Natural killer cell (primary cell): ENCODE data around the gene DACT3. TPM values are rescaled to one million over a fixed set of nuclear protein-coding genes. Genes with fewer than 3 reads are reported as not detected.
A peak's percentile ranks its signal among the peaks of the same experiment; 100 is the strongest.

ENCODE experiments used
- ATAC-seq, 3 donors: fragments of 150-1000 bp in 2 of 3; fragments of 200-7000 bp in 1 of 3; cut with Tn5 transposase; 1 replicate in 1 of 3; 2 replicates in 2 of 3; pipeline ENCODE4 v1.10.0; 2021; ENCODE audit warnings: mild to moderate bottlenecking in 2 of 3, moderate library complexity in 2 of 3
- DNase-seq, 2 donors: peaks; one replicate each; pipeline versions ENCODE4 v3.0.0 to v3.0.0-alpha.2; 2013 to 2021; ENCODE audit warnings: mixed read lengths in 1 of 2
- H3K27ac ChIP-seq: one replicate; pipeline ENCODE4 v1.5.1; 2013; ENCODE audit warnings: mild to moderate bottlenecking, low read length
- H3K27me3 ChIP-seq: one replicate; pipeline ENCODE4 v1.6.1; 2013; ENCODE audit warnings: low read length; ENCODE audit not compliant: control insufficient read depth, insufficient read depth
- H3K36me3 ChIP-seq: one replicate; pipeline ENCODE4 v1.6.1; 2013; ENCODE audit warnings: low read length; ENCODE audit not compliant: control insufficient read depth, insufficient read depth
- H3K4me1 ChIP-seq: one replicate; pipeline ENCODE4 v1.6.1; 2013; ENCODE audit warnings: low read length; ENCODE audit not compliant: control insufficient read depth, insufficient read depth
- H3K4me3 ChIP-seq: one replicate; pipeline ENCODE4 v1.5.1; 2013; ENCODE audit warnings: low read length
- H3K9me3 ChIP-seq: one replicate; pipeline ENCODE4 v1.6.1; 2013; ENCODE audit warnings: low read length; ENCODE audit not compliant: control insufficient read depth, insufficient read depth
- H3K27ac Mint-ChIP-seq, 2 donors: one replicate each; pipeline ENCODE4 v1.8.0; 2022; ENCODE audit warnings: mild to moderate bottlenecking in 2 of 2, mixed read lengths in 2 of 2, moderate library complexity in 1 of 2
- H3K27me3 Mint-ChIP-seq, 2 donors: one replicate each; pipeline ENCODE4 v1.8.0; 2022; ENCODE audit warnings: low read depth in 2 of 2, mixed read lengths in 2 of 2
- H3K36me3 Mint-ChIP-seq: one replicate; pipeline ENCODE4 v1.8.0; 2022; ENCODE audit warnings: mixed read lengths
- H3K4me1 Mint-ChIP-seq, 2 donors: one replicate each; pipeline ENCODE4 v1.8.0; 2022; ENCODE audit warnings: mixed read lengths in 2 of 2
- H3K4me3 Mint-ChIP-seq: one replicate; pipeline ENCODE4 v1.8.0; 2022; ENCODE audit warnings: mild to moderate bottlenecking, moderate library complexity, mixed read lengths
- H3K9me3 Mint-ChIP-seq, 2 donors: one replicate each; pipeline ENCODE4 v1.8.0; 2022; ENCODE audit warnings: mixed read lengths in 2 of 2
- CTCF ChIP-seq: fragments of 200-600 bp; IDR thresholded peaks from one replicate; pipeline ENCODE4 v1.8.0; 2022; ENCODE audit warnings: antibody characterized with exemption
- WGBS: methylation state at CpG from one replicate; pipeline ENCODE4 v1.1.7; 2013; ENCODE audit warnings: missing lambda C conversion rate; ENCODE audit not compliant: insufficient coverage; 5-methylcytosine and 5-hydroxymethylcytosine counted together
- intact Hi-C: fragments of 100-400 bp; cut with micrococcal nuclease; formaldehyde crosslinking; loops from one replicate; pipeline ENCODE4 v1.14.2; 2022
- total RNA-seq, 4 donors: library from RNA; stranded (reverse); fragments of 120-200 nt in 1 of 4; gene quantifications; one replicate each; pipeline versions ENCODE4 v1.2.3 to v1.2.4, GENCODE V29; 2013 to 2022

DACT3 gene
- total RNA-seq, 3 donors from 2014 or later (not counting 1 experiment from before 2014, with no cell fraction given): 0.14 to 0.20 TPM; not detected in 1

GRCh38 chr19:46637224-46637623 lies 23.8 kb downstream of the DACT3 start:
- Mint-ChIP-seq H3K9me3 (no peaks in the 10 kb centered on the region), H3K4me3 (no peak overlapping the region), H3K4me1 (peaks cover 0 to 12% of the 10 kb centered on the region in 2 donors), H3K36me3 (no peaks in the 10 kb centered on the region), H3K27ac (no peak overlapping the region), H3K27me3 (peaks cover 24 to 27% of the 10 kb centered on the region in 2 donors)
- intact Hi-C loops: no loop called here
- Histone ChIP-seq H3K4me1 (peaks cover 46% of the 10 kb centered on the region), H3K27ac (no peak overlapping the region), H3K9me3 (no peaks in the 10 kb centered on the region), H3K27me3 (peaks cover 36% of the 10 kb centered on the region), H3K36me3 (no peaks in the 10 kb centered on the region), H3K4me3 (no peak overlapping the region)
- WGBS: 89% methylated on average over 14 of the region's 14 CpGs
- DNase-seq (peak in 1 of 2 donors; percentile 37), ATAC-seq (no peak)
- TF ChIP-seq CTCF: no peak

DNA sequence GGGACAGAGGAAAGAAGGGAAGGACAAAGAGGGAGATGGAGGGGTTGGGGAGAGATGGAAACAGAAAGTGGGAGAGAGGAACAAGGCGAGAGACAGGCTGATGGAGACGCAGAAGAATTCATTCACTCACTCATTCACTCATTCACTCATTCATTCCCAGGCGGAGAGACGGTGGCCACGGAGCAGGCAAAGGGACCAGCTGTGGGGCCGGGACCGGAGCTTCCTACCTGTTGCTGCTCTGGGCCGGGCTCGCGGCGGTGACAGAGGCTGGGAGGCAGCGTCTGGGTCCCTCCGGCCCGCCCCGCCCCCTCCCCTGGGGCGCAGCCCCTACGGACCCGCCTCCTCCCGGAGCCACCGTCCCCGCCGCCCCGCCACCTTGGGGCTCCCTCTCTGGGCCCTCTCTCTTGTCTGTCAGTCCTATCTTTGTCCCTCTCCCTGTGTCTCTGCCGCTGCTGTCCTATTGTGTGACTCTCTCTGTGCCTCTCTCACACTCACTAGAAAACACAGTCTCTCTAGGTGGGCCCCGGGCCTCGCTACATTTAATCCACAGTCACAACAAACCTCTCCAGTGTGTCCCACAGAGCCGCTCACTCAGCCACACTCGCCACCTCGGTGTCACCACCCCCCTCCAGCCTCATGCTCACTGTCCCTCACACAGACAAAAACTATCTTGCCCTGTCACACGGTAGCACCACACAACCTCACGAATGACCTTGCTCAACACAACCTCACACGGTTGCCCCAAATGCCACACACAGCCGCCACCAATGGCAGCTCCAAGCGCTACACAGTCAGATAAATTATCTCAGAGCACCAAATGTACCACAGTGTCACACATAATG lies 24.8 kb downstream of the DACT3 start, which contains the start of gene GNG8:
TSS of gene GNG8 (minus strand) at position 283 of the 842 bp plus-strand sequence. CDS start 1,520 bp downstream, outside the sequence.
- no peak within 1 kb of the TSS for H3K27ac ChIP-seq
- ATAC-seq: no peak
- no peak for TF ChIP-seq CTCF
- H3K36me3 ChIP-seq: no peaks in the 10 kb centered on the region
- H3K27me3 Mint-ChIP-seq: peaks cover 24 to 28% of the 10 kb centered on the region in 2 donors
- H3K36me3 Mint-ChIP-seq: no peaks in the 10 kb centered on the region
- H3K4me1 ChIP-seq: peaks cover 46% of the 10 kb centered on the region
- H3K9me3 ChIP-seq: no peaks in the 10 kb centered on the region
- DNase-seq: peak in 1 of 2 donors; percentile 60
- WGBS: 23% methylated on average over 34 of the region's 34 CpGs
- no peaks in the 10 kb centered on the region for H3K9me3 Mint-ChIP-seq
- H3K27ac Mint-ChIP-seq: no peak within 1 kb of the TSS
- peaks cover 36% of the 10 kb centered on the region for H3K27me3 ChIP-seq
- intact Hi-C loops: no loop called here
- no peak within 1 kb of the TSS for H3K4me3 ChIP-seq
- peak within 1 kb of the TSS; percentile 50 for H3K4me3 Mint-ChIP-seq
- peaks cover 0 to 12% of the 10 kb centered on the region in 2 donors for H3K4me1 Mint-ChIP-seq

- Histone ChIP-seq H3K27ac (no peak overlapping the region), H3K4me1 (peaks cover 41% of the 10 kb centered on the region), H3K9me3 (no peaks in the 10 kb centered on the region), H3K27me3 (peaks cover 26% of the 10 kb centered on the region), H3K4me3 (no peak overlapping the region), H3K36me3 (no peaks in the 10 kb centered on the region)
- ATAC-seq (no peak), DNase-seq (no peak)
- peak overlapping the region; percentile 41 for H3K4me3 Mint-ChIP-seq
- H3K4me1 Mint-ChIP-seq: peaks cover 0 to 12% of the 10 kb centered on the region in 2 donors
- H3K27ac Mint-ChIP-seq: no peak overlapping the region
- H3K36me3 Mint-ChIP-seq: no peaks in the 10 kb centered on the region
- peaks cover 17 to 27% of the 10 kb centered on the region in 2 donors for H3K27me3 Mint-ChIP-seq
- intact Hi-C loops: loop anchor here (1.0 kb wide), 1 partner anchor 27 kb away; the partner anchor contains the start of gene DACT3
- TF ChIP-seq CTCF: no peak
- no peaks in the 10 kb centered on the region for H3K9me3 Mint-ChIP-seq
- WGBS: 7% methylated on average over 23 of the region's 23 CpGs
Measured at GRCh38 chr19:46634656-46635218, 26.2 kb downstream of the DACT3 start.
